ENCODE results near the gene EBLN1.

DNA sequence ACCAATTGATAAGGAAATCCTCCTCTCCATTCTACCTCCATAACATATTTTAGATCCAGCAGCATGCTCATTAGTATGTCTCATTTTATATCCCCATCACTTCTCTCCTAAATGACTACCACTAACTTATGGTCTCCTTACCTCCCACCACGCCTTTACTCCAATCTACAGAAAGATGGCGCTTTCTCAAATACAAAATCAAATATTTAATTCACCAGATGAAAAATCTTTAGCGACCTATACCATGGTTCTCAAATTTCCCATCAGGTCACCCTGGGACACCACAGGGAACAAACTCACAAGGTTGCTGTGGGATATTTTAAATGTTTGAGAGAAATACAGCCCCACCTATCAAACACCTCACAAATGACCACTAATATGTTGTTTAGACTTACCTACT is 27.0 kb upstream of the EBLN1 start:
- TF ChIP-seq, protein P1, sequence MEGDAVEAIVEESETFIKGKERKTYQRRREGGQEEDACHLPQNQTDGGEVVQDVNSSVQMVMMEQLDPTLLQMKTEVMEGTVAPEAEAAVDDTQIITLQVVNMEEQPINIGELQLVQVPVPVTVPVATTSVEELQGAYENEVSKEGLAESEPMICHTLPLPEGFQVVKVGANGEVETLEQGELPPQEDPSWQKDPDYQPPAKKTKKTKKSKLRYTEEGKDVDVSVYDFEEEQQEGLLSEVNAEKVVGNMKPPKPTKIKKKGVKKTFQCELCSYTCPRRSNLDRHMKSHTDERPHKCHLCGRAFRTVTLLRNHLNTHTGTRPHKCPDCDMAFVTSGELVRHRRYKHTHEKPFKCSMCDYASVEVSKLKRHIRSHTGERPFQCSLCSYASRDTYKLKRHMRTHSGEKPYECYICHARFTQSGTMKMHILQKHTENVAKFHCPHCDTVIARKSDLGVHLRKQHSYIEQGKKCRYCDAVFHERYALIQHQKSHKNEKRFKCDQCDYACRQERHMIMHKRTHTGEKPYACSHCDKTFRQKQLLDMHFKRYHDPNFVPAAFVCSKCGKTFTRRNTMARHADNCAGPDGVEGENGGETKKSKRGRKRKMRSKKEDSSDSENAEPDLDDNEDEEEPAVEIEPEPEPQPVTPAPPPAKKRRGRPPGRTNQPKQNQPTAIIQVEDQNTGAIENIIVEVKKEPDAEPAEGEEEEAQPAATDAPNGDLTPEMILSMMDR (optimal IDR thresholded peaks at IDR 0.05 in 1 of 3, IDR thresholded peaks at IDR 0.05 in 1 of 3, conservative IDR thresholded peaks at IDR 0.05 in 1 of 3; ENCODE audit: extremely low read depth in 1 of 3, insufficient read depth in 2 of 3, low read length in 3 of 3) = no peak
- no peak for TF ChIP-seq EZH2 (IDR thresholded peaks at IDR 0.05; ENCODE audit: low read length)
